HepG2 (cell line): ENCODE data around the gene CNNM4.

ENCODE experiments used
- TAF1 ChIP-seq: sonication (generic); formaldehyde crosslinking; IDR thresholded peaks from 2 replicates; pipeline ENCODE4 v1.4.0; 2020; ENCODE audit warnings: missing genetic modification reagents
- ZNF124 ChIP-seq: sonication (generic); formaldehyde crosslinking; IDR thresholded peaks from 2 replicates; pipeline ENCODE4 v1.4.0; 2020; ENCODE audit warnings: missing genetic modification reagents

DNA sequence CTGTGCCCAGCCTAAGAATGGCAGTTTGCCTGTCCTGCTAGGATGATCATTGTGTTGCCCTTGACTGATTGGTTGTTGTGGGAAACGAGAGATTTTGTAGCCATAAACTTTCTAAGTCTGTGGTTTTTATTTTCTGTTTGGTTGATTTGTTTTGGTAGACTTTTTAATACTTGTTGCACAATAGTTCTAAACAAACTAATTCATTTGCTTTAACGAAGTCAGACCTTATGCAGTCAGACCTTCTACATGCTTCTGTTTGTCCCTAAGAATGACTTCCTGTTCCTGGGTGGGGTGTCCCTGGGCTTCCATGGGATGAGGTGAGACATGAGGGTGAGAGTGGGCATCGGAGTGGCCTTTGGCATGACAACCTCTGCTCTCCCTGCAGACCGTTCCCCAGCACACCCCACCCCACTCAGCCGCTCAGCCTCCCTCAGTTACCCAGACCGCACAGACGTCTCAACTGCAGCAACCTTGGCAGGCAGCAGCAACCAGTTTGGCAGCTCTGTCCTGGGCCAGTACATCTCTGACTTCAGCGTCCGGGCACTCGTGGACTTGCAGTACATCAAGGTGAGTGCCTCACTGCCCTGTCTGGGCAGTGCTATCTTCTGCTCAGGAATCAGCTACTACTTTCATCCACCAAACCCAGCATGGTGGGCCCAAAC is 47.6 kb downstream of the CNNM4 start:
- TF ChIP-seq ZNF124 (CRISPR knock-in tag) (no peak), TAF1 (CRISPR knock-in tag) (no peak)
